ENCODE data around the gene SPHKAP.

GRCh38 chr2:228144961-228145360 is 36.5 kb downstream of the SPHKAP start:
- TF ChIP-seq LEF1 (IDR thresholded peaks at IDR 0.05; ENCODE audit: borderline replicate concordance): no peak
- TF ChIP-seq SP1 (IDR thresholded peaks at IDR 0.05): no peak
- no peak for TF ChIP-seq CTBP1 (IDR thresholded peaks at IDR 0.05; ENCODE audit: borderline replicate concordance)
- no peak for TF ChIP-seq ARNT (IDR thresholded peaks at IDR 0.05)
